B cell (primary cell): ENCODE measurements around the gene LSM14A. TPM values are rescaled to one million over a fixed set of nuclear protein-coding genes. Genes with fewer than 3 reads are reported as not detected.
A peak's percentile ranks its signal among the peaks of the same experiment; 100 is the strongest.

Experiments used
- ATAC-seq: fragments of 200-7000 bp; cut with Tn5 transposase; one replicate; pipeline ENCODE4 v1.10.0; 2021; ENCODE audit warnings: low read depth, mild to moderate bottlenecking, moderate number of reproducible peaks, moderate library complexity
- CTCF ChIA-PET: fragments of 350-600 bp; sonication (Branson Sonifier 250); formaldehyde crosslinking; loops from one replicate; lab custom pipeline; 2021; ENCODE audit warnings: antibody characterized with exemption, inconsistent platforms; lab: Charles Lee
- POLR2A ChIA-PET: fragments of 350-600 bp; sonication (Branson Sonifier 250); formaldehyde crosslinking; loops from one replicate; lab custom pipeline; 2021; ENCODE audit warnings: antibody characterized with exemption; lab: Charles Lee
- DNase-seq: peaks from one replicate; pipeline ENCODE4 v3.0.0; 2013
- H2AFZ ChIP-seq: 2 replicates; pipeline ENCODE4 v1.6.1; 2012; ENCODE audit warnings: mild to moderate bottlenecking, low read depth, low read length; ENCODE audit not compliant: insufficient read depth, poor library complexity, severe bottlenecking
- H3K27ac ChIP-seq, 2 donors: 1 replicate in 1 of 2; 2 replicates in 1 of 2; pipeline ENCODE4 v1.5.1; 2012 to 2013; ENCODE audit warnings: low read length in 2 of 2, mild to moderate bottlenecking in 2 of 2, moderate library complexity in 1 of 2
- H3K27me3 ChIP-seq, 4 experiments: fragments of 200-600 bp in 1 of 4; sonication (generic) in 1 of 4; replicated peaks in 1 of 4; 1 replicate in 2 of 4; 2 replicates in 2 of 4; pipeline versions ENCODE4 v1.6.1 to v1.7.0; 2013 to 2016; ENCODE audit warnings: low read length in 3 of 4, mild to moderate bottlenecking in 2 of 4, mixed read lengths in 1 of 4, moderate library complexity in 1 of 4; ENCODE audit not compliant: insufficient read depth in 4 of 4, control insufficient read depth in 3 of 4; ENCODE audit errors: control extremely low read depth in 1 of 4
- H3K36me3 ChIP-seq, 2 experiments: replicated peaks in 1 of 2; 1 replicate in 1 of 2; 2 replicates in 1 of 2; pipeline versions ENCODE4 v1.6.1 to v1.7.1; 2013; ENCODE audit warnings: low read length in 1 of 2; ENCODE audit not compliant: insufficient read depth in 2 of 2, control insufficient read depth in 1 of 2; ENCODE audit errors: control extremely low read depth in 1 of 2, extremely low read depth in 1 of 2
- H3K4me1 ChIP-seq, 2 donors: fragments of 200-600 bp in 1 of 2; sonication (generic) in 1 of 2; 1 replicate in 1 of 2; 2 replicates in 1 of 2; pipeline versions ENCODE4 v1.5.1 to v1.6.1; 2013 to 2017; ENCODE audit warnings: low read length in 2 of 2; ENCODE audit not compliant: control insufficient read depth in 2 of 2, insufficient read depth in 2 of 2
- H3K4me2 ChIP-seq: replicated peaks from 2 replicates; pipeline ENCODE3; 2012; ENCODE audit warnings: mild to moderate bottlenecking, low read depth, low read length; ENCODE audit not compliant: poor library complexity, severe bottlenecking
- H3K4me3 ChIP-seq, 5 experiments: fragments of 200-600 bp in 1 of 5; sonication (generic) in 1 of 5; 1 replicate in 3 of 5; 2 replicates in 2 of 5; pipeline versions ENCODE4 v1.5.1 to v1.7.0; 2011 to 2016; ENCODE audit warnings: low read length in 4 of 5, mild to moderate bottlenecking in 4 of 5, low read depth in 2 of 5, control low read depth in 1 of 5, moderate library complexity in 1 of 5; ENCODE audit not compliant: insufficient read depth in 1 of 5; ENCODE audit errors: control extremely low read depth in 1 of 5, extremely low read depth in 1 of 5
- H3K79me2 ChIP-seq: fragments of 200-600 bp; sonication (generic); one replicate; pipeline ENCODE4 v1.6.0; 2016; ENCODE audit warnings: low read length; ENCODE audit not compliant: control insufficient read depth, insufficient read depth
- H3K9ac ChIP-seq: fragments of 200-600 bp; sonication (generic); 2 replicates; pipeline ENCODE4 v1.6.1; 2017; ENCODE audit warnings: mild to moderate bottlenecking, low read length, moderate library complexity
- H3K9me3 ChIP-seq, 3 donors: one replicate each; pipeline versions ENCODE4 v1.6.1 to v1.7.1; 2013; ENCODE audit warnings: low read length in 2 of 3; ENCODE audit not compliant: control insufficient read depth in 2 of 3, insufficient read depth in 1 of 3; ENCODE audit errors: control extremely low read depth in 1 of 3
- H4K20me1 ChIP-seq: 2 replicates; pipeline ENCODE4 v1.6.0; 2012; ENCODE audit warnings: mild to moderate bottlenecking, low read length; ENCODE audit not compliant: insufficient read depth, control insufficient read depth, poor library complexity, severe bottlenecking
- H3K27ac Mint-ChIP-seq: one replicate; pipeline ENCODE4 v1.8.0; 2021; ENCODE audit warnings: mixed read lengths
- H3K27me3 Mint-ChIP-seq: one replicate; pipeline ENCODE4 v1.8.0; 2021; ENCODE audit warnings: mixed read lengths
- H3K4me1 Mint-ChIP-seq: one replicate; pipeline ENCODE4 v1.8.0; 2021; ENCODE audit warnings: mixed read lengths
- H3K4me3 Mint-ChIP-seq: one replicate; pipeline ENCODE4 v1.8.0; 2021; ENCODE audit warnings: mixed read lengths
- H3K9me3 Mint-ChIP-seq: one replicate; pipeline ENCODE4 v1.8.0; 2022; ENCODE audit warnings: mixed read lengths; ENCODE audit not compliant: insufficient read depth
- EZH2 ChIP-seq: IDR thresholded peaks from 2 replicates; pipeline ENCODE4 v1.6.1; 2012; ENCODE audit warnings: borderline replicate concordance, low read depth, mild to moderate bottlenecking, moderate library complexity, low read length; ENCODE audit not compliant: insufficient read depth, poor library complexity, severe bottlenecking
- WGBS: methylation state at CpG from one replicate; pipeline ENCODE4 v1.1.5; 2013; ENCODE audit warnings: missing lambda C conversion rate; ENCODE audit not compliant: insufficient coverage; 5-methylcytosine and 5-hydroxymethylcytosine counted together
- intact Hi-C: fragments of 100-400 bp; cut with micrococcal nuclease; formaldehyde crosslinking; loops from one replicate; pipeline ENCODE4 v1.10.0; 2022
- polyA plus RNA-seq: library from polyadenylated mRNA; depleted of rRNA; stranded (reverse); fragments of >200 nt; gene quantifications from 2 replicates; pipeline ENCODE4 v1.2.3, GENCODE V29; 2012
- total RNA-seq, 2 donors: library from RNA; stranded (reverse); fragments of 120-200 nt in 1 of 2; gene quantifications; 1 replicate in 1 of 2; 2 replicates in 1 of 2; pipeline versions ENCODE4 v1.2.3 to v1.2.4, GENCODE V29; 2013 to 2022
- TF ChIP-seq, protein P1 (sequence below): fragments of 200-600 bp; IDR thresholded peaks from one replicate; pipeline ENCODE4 v1.8.0; 2022; ENCODE audit warnings: antibody characterized with exemption, mild to moderate bottlenecking

Gene LSM14A
- total and polyA plus RNA-seq, 2 donors (not counting 1 experiment from before 2014, with no cell fraction given), result 90.7 to 163 TPM

GRCh38 chr19:34179066-34179465, 6.8 kb downstream of the LSM14A start:
- POLR2A ChIA-PET, result no interaction called here
- intact Hi-C loops, result loop anchor here (2.0 to 10.0 kb wide), 2 partner anchors 14 to 76 kb away; partner anchors contain the start of gene GARRE1
- Mint-ChIP-seq H3K27ac (no peak overlapping the region), H3K4me1 (peaks cover 78% of the 10 kb centered on the region), H3K27me3 (no peaks in the 10 kb centered on the region), H3K9me3 (no peaks in the 10 kb centered on the region), H3K4me3 (peak overlapping the region; percentile 8)
- WGBS, result no CpG with 5 or more reads among the region's 2 CpGs
- no peak overlapping the region for H3K9ac ChIP-seq
- peak overlapping the region in 1 of 5 experiments; percentile 12 for H3K4me3 ChIP-seq
- H3K36me3 ChIP-seq, result peaks cover 7 to 26% of the 10 kb centered on the region in 2 experiments
- peaks cover 51 to 70% of the 10 kb centered on the region in 2 donors for H3K4me1 ChIP-seq
- no peak for ATAC-seq
- TF ChIP-seq EZH2, result no peak
- TF ChIP-seq, protein P1, sequence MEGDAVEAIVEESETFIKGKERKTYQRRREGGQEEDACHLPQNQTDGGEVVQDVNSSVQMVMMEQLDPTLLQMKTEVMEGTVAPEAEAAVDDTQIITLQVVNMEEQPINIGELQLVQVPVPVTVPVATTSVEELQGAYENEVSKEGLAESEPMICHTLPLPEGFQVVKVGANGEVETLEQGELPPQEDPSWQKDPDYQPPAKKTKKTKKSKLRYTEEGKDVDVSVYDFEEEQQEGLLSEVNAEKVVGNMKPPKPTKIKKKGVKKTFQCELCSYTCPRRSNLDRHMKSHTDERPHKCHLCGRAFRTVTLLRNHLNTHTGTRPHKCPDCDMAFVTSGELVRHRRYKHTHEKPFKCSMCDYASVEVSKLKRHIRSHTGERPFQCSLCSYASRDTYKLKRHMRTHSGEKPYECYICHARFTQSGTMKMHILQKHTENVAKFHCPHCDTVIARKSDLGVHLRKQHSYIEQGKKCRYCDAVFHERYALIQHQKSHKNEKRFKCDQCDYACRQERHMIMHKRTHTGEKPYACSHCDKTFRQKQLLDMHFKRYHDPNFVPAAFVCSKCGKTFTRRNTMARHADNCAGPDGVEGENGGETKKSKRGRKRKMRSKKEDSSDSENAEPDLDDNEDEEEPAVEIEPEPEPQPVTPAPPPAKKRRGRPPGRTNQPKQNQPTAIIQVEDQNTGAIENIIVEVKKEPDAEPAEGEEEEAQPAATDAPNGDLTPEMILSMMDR, result no peak
- H3K79me2 ChIP-seq, result peaks cover 100% of the 10 kb centered on the region
- H3K27me3 ChIP-seq, result no peaks in the 10 kb centered on the region
- H3K27ac ChIP-seq, result peak overlapping the region in 1 of 2 donors; percentile 26
- no peak overlapping the region for H2AFZ ChIP-seq
- H3K4me2 ChIP-seq, result peak overlapping the region; percentile 22
- CTCF ChIA-PET, result interaction anchor here (0.7 to 1.4 kb wide), 2 partner anchors 16 to 34 kb away, joined by 3 to 4 read pairs; no protein-coding TSS in a partner anchor
- no peak for DNase-seq
- H3K9me3 ChIP-seq, result no peaks in the 10 kb centered on the region
- peaks cover 56% of the 10 kb centered on the region for H4K20me1 ChIP-seq

- Mint-ChIP-seq H3K4me3 (peak overlapping the region; percentile 20), H3K27ac (no peak overlapping the region), H3K4me1 (peaks cover 79% of the 10 kb centered on the region), H3K9me3 (no peaks in the 10 kb centered on the region), H3K27me3 (no peaks in the 10 kb centered on the region)
- 100% methylated on average over 1 of the region's 2 CpGs for WGBS
- ATAC-seq (no peak), DNase-seq (no peak)
- no peaks in the 10 kb centered on the region for H3K9me3 ChIP-seq
- H3K27me3 ChIP-seq, result no peaks in the 10 kb centered on the region
- peaks cover 45 to 67% of the 10 kb centered on the region in 2 donors for H3K4me1 ChIP-seq
- TF ChIP-seq, protein P1, result no peak
- no peak for TF ChIP-seq EZH2
- no peak overlapping the region for H3K4me3 ChIP-seq
- intact Hi-C loops, result no loop called here
- peaks cover 10 to 23% of the 10 kb centered on the region in 2 experiments for H3K36me3 ChIP-seq
- H3K9ac ChIP-seq, result peak overlapping the region; percentile 22
- H4K20me1 ChIP-seq, result peaks cover 68% of the 10 kb centered on the region
- peak overlapping the region in 1 of 2 donors; percentile 60 for H3K27ac ChIP-seq
- H3K4me2 ChIP-seq, result peak overlapping the region; percentile 48
- ChIA-PET CTCF (interaction anchor here (1.0 kb wide), 1 partner anchor 39 kb away, joined by 3 read pairs; no protein-coding TSS in a partner anchor), POLR2A (no interaction called here)
- H3K79me2 ChIP-seq, result peaks cover 100% of the 10 kb centered on the region
- H2AFZ ChIP-seq, result no peak overlapping the region
Observed at GRCh38 chr19:34180273-34180672, 8.0 kb downstream of the LSM14A start.
